BLaER1 (cell line): ENCODE results near the gene MAB21L3.
"Not testable (repeated sequence)": the region's sequence is repeated elsewhere in the genome, so short reads cannot be mapped to it uniquely, and the experiment has no call there.

Experiments used
- H3K27ac ChIP-seq: shearing (Covaris generic); formaldehyde crosslinking; 2 replicates; pipeline ENCODE4 v1.8.1; 2022
- H3K27me3 ChIP-seq: shearing (Covaris generic); formaldehyde crosslinking; 2 replicates; pipeline ENCODE4 v1.8.1; 2022
- H3K36me3 ChIP-seq: shearing (Covaris generic); formaldehyde crosslinking; 2 replicates; pipeline ENCODE4 v1.8.1; 2022
- H3K4me1 ChIP-seq: shearing (Covaris generic); formaldehyde crosslinking; 2 replicates; pipeline ENCODE4 v1.8.1; 2022
- H3K4me2 ChIP-seq: shearing (Covaris generic); formaldehyde crosslinking; 2 replicates; pipeline ENCODE4 v1.8.1; 2022
- H3K4me3 ChIP-seq: shearing (Covaris generic); formaldehyde crosslinking; 2 replicates; pipeline ENCODE4 v1.8.1; 2022
- H3K9ac ChIP-seq: shearing (Covaris generic); formaldehyde crosslinking; 2 replicates; pipeline ENCODE4 v1.8.1; 2022
- H3K9me3 ChIP-seq: shearing (Covaris generic); formaldehyde crosslinking; 2 replicates; pipeline ENCODE4 v1.8.1; 2022
- H4K20me1 ChIP-seq: shearing (Covaris generic); formaldehyde crosslinking; 2 replicates; pipeline ENCODE4 v1.8.1; 2022
- Cebpa-rat ChIP-seq: shearing (Covaris generic); IDR thresholded peaks from 2 replicates; pipeline ENCODE4 v1.8.1; 2022

Gene MAB21L3

GRCh38 chr1:116131866-116132605 is 20.8 kb downstream of the MAB21L3 start:
- Histone ChIP-seq H3K9ac (no peak overlapping the region), H3K36me3 (no peaks in the 10 kb centered on the region), H3K27ac (no peak overlapping the region), H3K4me1 (no peaks in the 10 kb centered on the region), H3K9me3 (no peaks in the 10 kb centered on the region), H3K27me3 (no peaks in the 10 kb centered on the region), H3K4me3 (no peak overlapping the region), H4K20me1 (no peaks in the 10 kb centered on the region), H3K4me2 (no peak overlapping the region)
- TF ChIP-seq Cebpa-rat, result no peak

DNA sequence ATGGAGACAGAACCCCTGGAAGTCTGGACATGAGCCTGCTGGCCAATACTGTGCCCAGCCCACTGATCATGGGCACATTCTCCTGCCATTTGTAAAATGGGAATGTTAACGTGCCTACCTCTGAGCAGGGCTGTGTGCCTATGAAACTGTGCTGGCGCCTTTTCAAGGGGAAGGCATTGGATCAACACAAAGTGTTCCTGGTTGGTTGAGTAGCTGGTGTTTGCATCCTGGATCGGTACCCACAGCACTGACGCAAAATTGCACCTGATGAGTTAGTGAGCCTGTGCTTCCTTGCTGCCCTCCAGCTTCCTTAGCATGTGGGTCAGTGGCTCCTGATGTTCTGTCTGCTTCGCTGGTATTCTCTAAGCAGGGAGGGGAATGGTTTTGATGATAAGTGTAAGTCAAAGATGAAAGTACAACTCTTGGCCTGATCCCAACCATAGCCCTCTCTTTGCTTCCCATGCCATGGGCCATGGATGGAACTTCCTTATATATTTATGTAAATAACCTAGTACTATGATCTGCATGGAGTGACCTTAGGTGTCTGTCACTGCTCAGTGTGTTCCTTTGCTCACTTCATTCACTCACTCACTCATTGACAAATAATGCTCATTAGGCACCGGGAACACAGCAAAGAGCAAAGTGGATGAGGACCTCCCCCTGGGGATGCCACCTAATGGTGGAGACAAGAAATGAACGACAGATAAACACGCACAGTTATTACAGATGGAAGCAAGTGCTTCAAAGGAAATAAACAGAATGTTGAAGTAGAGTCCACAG is 22.7 kb downstream of the MAB21L3 start:
- Histone ChIP-seq H3K4me2 (no peak overlapping the region), H3K27me3 (no peaks in the 10 kb centered on the region), H3K9me3 (peaks cover 7% of the 10 kb centered on the region; the same call in 1 of the 2 replicates), H3K9ac (no peak overlapping the region), H3K4me3 (no peak overlapping the region), H3K4me1 (peaks cover 4% of the 10 kb centered on the region; the same call in 1 of the 2 replicates), H4K20me1 (no peaks in the 10 kb centered on the region), H3K36me3 (no peaks in the 10 kb centered on the region), H3K27ac (no peak overlapping the region)
- TF ChIP-seq Cebpa-rat, result no peak

- peaks cover 4% of the 10 kb centered on the region; the same call in 1 of the 2 replicates for H3K4me1 ChIP-seq
- no peaks in the 10 kb centered on the region for H3K27me3 ChIP-seq
- no peaks in the 10 kb centered on the region for H4K20me1 ChIP-seq
- no peak for TF ChIP-seq Cebpa-rat
- H3K27ac ChIP-seq, result no peak overlapping the region
- no peak overlapping the region for H3K9ac ChIP-seq
- no peak overlapping the region for H3K4me3 ChIP-seq
- H3K9me3 ChIP-seq, result peaks cover 7% of the 10 kb centered on the region; the same call in 1 of the 2 replicates
- H3K4me2 ChIP-seq, result no peak overlapping the region
- H3K36me3 ChIP-seq, result no peaks in the 10 kb centered on the region
Measured at GRCh38 chr1:116134476-116134773, 23.2 kb downstream of the MAB21L3 start.

DNA sequence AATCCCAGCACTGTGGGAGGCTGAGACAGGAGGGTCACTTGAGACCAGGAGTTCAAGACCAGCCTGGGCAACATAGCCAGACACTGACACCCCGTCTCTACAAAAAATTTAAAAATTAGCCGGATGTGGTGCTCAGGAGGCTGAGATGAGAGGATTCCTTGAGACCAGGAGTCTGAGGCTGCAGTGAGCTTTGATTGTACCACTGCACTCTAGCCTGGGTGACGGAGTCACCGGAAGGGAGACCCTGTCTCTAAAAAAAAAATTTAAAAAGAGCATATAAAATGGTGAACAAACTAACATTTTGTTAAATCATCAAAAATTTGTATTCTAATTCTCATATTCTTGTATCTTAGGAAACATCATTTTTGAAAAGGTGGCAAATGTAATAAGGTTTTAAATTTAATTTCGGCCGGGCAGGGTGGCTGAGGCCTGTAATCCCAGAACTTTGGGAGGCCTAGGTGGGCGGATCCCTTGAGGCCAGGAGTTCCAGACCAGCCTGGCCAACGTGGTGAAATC is 27.1 kb downstream of the MAB21L3 start:
- H4K20me1 ChIP-seq, result no peaks in the 10 kb centered on the region
- peaks cover 7% of the 10 kb centered on the region; the same call in 1 of the 2 replicates for H3K9me3 ChIP-seq
- H3K27me3 ChIP-seq, result no peaks in the 10 kb centered on the region
- H3K4me1 ChIP-seq, result peaks cover 4% of the 10 kb centered on the region; the same call in 1 of the 2 replicates
- H3K27ac ChIP-seq, result peak overlapping the region; percentile 72
- TF ChIP-seq Cebpa-rat, result no peak
- no peaks in the 10 kb centered on the region for H3K36me3 ChIP-seq
- H3K4me2 ChIP-seq, result peak overlapping the region; percentile 75
- peak overlapping the region; percentile 48 for H3K4me3 ChIP-seq
- no peak overlapping the region for H3K9ac ChIP-seq

DNA sequence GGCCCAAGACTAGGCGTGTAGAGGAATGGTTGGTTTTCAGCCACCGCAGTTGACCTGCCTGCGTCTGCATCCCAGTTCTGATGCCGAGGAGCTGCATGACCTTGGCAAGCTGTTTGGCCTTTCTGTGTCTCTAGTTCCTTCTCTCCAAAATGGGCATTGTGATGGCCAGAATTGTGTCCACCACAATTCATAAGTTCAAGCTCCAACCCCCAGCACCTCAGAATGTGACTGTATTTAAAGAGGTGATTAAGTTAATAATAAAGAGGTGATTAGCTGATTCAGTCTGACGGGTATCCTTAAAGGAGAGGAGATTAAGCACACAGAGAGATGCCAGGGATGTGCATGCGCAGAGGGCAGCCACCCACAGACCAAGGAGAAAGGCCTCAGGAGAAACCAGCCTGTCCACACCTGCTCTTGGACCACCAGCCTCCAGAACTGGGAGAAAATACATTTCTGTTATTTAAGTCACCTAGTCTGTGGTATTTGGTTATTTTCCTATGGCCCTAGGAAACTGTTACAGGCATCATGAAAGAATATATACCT is 28.5 kb downstream of the MAB21L3 start:
- H3K9me3 ChIP-seq, result peaks cover 15% of the 10 kb centered on the region
- H3K36me3 ChIP-seq, result no peaks in the 10 kb centered on the region
- H3K27ac ChIP-seq, result no peak overlapping the region
- H3K4me1 ChIP-seq, result peaks cover 4% of the 10 kb centered on the region; the same call in 1 of the 2 replicates
- H3K27me3 ChIP-seq, result no peaks in the 10 kb centered on the region
- no peak for TF ChIP-seq Cebpa-rat
- no peak overlapping the region for H3K4me2 ChIP-seq
- H4K20me1 ChIP-seq, result no peaks in the 10 kb centered on the region
- H3K9ac ChIP-seq, result no peak overlapping the region
- H3K4me3 ChIP-seq, result no peak overlapping the region

DNA sequence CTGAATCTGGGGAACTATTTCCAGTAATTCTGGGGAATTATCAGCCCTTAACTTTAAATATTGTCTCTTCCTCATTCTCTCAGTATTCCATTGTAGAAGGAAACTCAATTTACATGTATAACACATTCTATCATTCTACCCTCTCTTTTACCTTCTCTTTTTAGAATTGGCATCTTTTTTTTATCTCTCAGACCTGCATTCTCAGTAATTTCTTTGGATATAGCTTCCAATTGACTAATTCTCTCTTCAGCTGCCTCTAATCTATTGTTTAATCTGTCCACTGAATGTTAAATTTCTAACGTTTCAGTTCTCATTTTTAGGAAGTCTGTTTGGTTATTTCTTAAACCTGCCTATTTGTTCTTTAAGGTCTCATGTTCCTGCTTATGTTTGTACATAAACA is 33.0 kb downstream of the MAB21L3 start:
- H3K36me3 ChIP-seq, result no peaks in the 10 kb centered on the region
- H4K20me1 ChIP-seq, result no peaks in the 10 kb centered on the region
- H3K27ac ChIP-seq, result no peak overlapping the region
- TF ChIP-seq Cebpa-rat, result no peak
- H3K9me3 ChIP-seq, result peaks cover 28% of the 10 kb centered on the region
- no peak overlapping the region for H3K4me3 ChIP-seq
- no peaks in the 10 kb centered on the region for H3K4me1 ChIP-seq
- no peak overlapping the region for H3K4me2 ChIP-seq
- no peak overlapping the region for H3K9ac ChIP-seq
- no peaks in the 10 kb centered on the region for H3K27me3 ChIP-seq

GRCh38 chr1:116146447-116147113 is 35.4 kb downstream of the MAB21L3 start:
- H3K4me1 ChIP-seq, H3K36me3 ChIP-seq, H3K9ac ChIP-seq, H3K27me3 ChIP-seq, H4K20me1 ChIP-seq, H3K4me2 ChIP-seq, H3K4me3 ChIP-seq, H3K27ac ChIP-seq: not testable (repeated sequence)
- peaks cover 28% of the 10 kb centered on the region for H3K9me3 ChIP-seq

DNA sequence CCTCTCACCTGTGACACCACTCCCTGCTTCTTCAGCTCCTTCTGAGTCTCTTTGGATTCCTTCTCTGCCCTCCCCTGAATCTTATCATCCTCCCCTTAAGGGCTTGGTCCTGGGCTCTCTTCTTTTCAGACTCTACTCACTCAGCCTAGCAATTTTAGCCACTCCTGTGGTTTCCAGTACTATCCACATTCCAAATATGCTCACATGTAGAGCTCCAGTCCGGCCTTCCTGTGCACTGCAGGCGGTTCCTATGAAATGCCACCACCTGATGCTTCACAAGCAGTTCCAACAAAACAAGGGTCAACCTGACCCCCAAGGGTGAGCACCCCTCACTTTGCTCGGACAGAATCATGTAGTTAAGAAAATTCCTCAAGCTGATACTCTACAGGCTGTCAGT is 35.9 kb downstream of the MAB21L3 start:
- no peak overlapping the region for H3K27ac ChIP-seq
- peaks cover 28% of the 10 kb centered on the region for H3K9me3 ChIP-seq
- no peak overlapping the region for H3K9ac ChIP-seq
- H3K4me3 ChIP-seq, result no peak overlapping the region
- H3K4me2 ChIP-seq, result no peak overlapping the region
- H3K27me3 ChIP-seq, result no peaks in the 10 kb centered on the region
- H3K4me1 ChIP-seq, result 0 out of 2 replicates have a peak, but pooled peaks cover 5% of the 10 kb centered on the region
- no peak for TF ChIP-seq Cebpa-rat
- no peaks in the 10 kb centered on the region for H4K20me1 ChIP-seq
- no peaks in the 10 kb centered on the region for H3K36me3 ChIP-seq

DNA sequence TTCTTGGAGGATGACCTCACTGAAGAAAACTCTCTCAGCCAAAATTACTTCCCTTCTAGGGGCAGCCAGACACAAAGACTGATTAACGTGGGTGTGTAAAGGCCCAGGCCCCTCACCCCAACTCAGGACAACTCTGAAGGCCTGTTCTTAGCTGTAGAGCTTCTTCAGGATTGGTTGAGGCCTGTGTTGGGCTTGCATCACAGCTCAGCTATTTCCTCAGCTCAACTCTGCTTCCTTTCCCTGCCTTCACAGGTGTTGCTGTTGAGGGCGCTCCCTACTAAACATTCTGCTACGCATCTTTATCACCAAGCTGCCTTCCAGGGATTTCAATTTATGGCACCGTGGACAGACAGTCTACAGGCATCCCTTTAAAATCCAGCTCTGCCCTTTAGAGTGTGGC is 36.8 kb downstream of the MAB21L3 start:
- Histone ChIP-seq H3K36me3 (no peaks in the 10 kb centered on the region), H3K27me3 (no peaks in the 10 kb centered on the region), H3K4me1 (0 out of 2 replicates have a peak, but pooled peaks cover 5% of the 10 kb centered on the region), H4K20me1 (no peaks in the 10 kb centered on the region), H3K4me2 (no peak overlapping the region), H3K27ac (no peak overlapping the region), H3K9ac (no peak overlapping the region), H3K4me3 (no peak overlapping the region), H3K9me3 (peaks cover 28% of the 10 kb centered on the region)
- TF ChIP-seq Cebpa-rat, result no peak
